ENCODE results near the gene KCNAB2.

- TF ChIP-seq EZH2 (IDR thresholded peaks at IDR 0.05; ENCODE audit: insufficient read depth, poor library complexity, severe bottlenecking) (no peak), EZH2phosphoT487 (IDR thresholded peaks at IDR 0.05; ENCODE audit: insufficient read depth, low read depth) (no peak)
Observed at GRCh38 chr1:6074192-6074901, 28.7 kb downstream of the KCNAB2 start.

Measured in GM23248 (cell line).